ENCODE measurements around the gene ZBTB17. TPM values are rescaled to one million over a fixed set of nuclear protein-coding genes. Genes with fewer than 3 reads are reported as not detected.
"Not testable (repeated sequence)": the region's sequence is repeated elsewhere in the genome, so short reads cannot be mapped to it uniquely, and the experiment has no call there.

Gene ZBTB17
- total and polyA plus RNA-seq, 5 donors = 22.1 to 27.0 (median 23.5) TPM

GRCh38 chr1:15926448-15926847, 49.5 kb downstream of the ZBTB17 start:
- ATAC-seq = peak; percentile 57 to 60
- H3K27ac ChIP-seq (ENCODE audit: low read length); intact Hi-C loops (cut with DNase I): not testable (repeated sequence)

GRCh38 chr1:15923241-15923640, 52.7 kb downstream of the ZBTB17 start:
- intact Hi-C loops (cut with DNase I) = no loop called here
- DNase-seq (no peak), ATAC-seq (peak in 1 of 2 donors; percentile 34)
- H3K9me3 ChIP-seq (ENCODE audit: control insufficient read depth, low read length) = no peaks in the 10 kb centered on the region
- no peaks in the 10 kb centered on the region for H3K27me3 ChIP-seq (ENCODE audit: control insufficient read depth, insufficient read depth)
- no peaks in the 10 kb centered on the region for H3K4me1 ChIP-seq (ENCODE audit: control insufficient read depth, insufficient read depth, low read length)
- no peak overlapping the region for H3K27ac ChIP-seq (ENCODE audit: low read length)
- WGBS = 77% methylated on average over 2 of the region's 2 CpGs
- no peak overlapping the region for H3K4me3 ChIP-seq (ENCODE audit: low read length)

More at GRCh38 chr1:15926448-15926847, 49.5 kb downstream of the ZBTB17 start:
- H3K4me3 ChIP-seq (ENCODE audit: low read length); H3K27me3 ChIP-seq (ENCODE audit: control insufficient read depth, insufficient read depth); H3K9me3 ChIP-seq (ENCODE audit: control insufficient read depth, low read length); H3K4me1 ChIP-seq (ENCODE audit: control insufficient read depth, insufficient read depth, low read length): not testable (repeated sequence)
- peak in 1 of 3 donors; percentile 42 for DNase-seq
- 72% methylated on average over 8 of the region's 8 CpGs for WGBS

DNA sequence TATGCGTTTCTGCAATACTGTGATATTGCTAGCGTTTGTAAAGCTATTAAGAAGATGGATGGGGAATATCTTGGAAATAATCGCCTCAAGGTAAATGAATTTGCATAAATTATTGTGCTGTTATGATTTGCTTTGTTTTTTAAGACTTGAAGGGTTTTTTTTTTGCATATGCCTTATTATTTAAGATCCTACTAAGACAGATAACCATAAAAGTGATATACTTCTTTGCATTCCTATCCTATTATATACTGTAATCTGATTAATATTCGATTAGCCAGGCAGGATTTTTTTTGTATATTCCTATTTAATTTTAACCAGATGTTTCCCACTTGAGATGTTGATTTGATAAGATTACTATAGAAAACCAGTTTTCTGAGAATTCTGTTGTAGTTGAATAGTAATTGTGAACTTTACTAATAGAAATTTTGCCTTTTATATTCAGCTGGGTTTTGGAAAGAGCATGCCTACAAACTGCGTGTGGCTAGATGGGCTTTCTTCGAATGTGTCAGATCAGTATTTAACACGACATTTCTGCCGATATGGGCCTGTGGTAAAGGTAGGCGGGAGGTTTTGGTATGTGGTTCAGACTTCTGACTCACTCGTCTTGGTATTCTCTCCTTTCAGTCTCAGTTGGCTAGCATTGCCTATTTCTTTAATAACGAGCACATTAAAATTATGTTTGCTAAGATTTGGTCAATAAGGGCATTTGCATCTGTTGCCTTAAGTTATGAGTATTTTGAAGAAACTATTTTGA, 56.8 kb downstream of the ZBTB17 start:
- DNase-seq (no peak), ATAC-seq (no peak)
- WGBS = 88% methylated on average over 11 of the region's 11 CpGs
- intact Hi-C loops (cut with DNase I) = no loop called here
- Histone ChIP-seq H3K4me1 (ENCODE audit: control insufficient read depth, insufficient read depth, low read length) (no peaks in the 10 kb centered on the region), H3K4me3 (ENCODE audit: low read length) (no peak overlapping the region), H3K27me3 (ENCODE audit: control insufficient read depth, insufficient read depth) (no peaks in the 10 kb centered on the region), H3K27ac (ENCODE audit: low read length) (no peak overlapping the region), H3K9me3 (ENCODE audit: control insufficient read depth, low read length) (no peaks in the 10 kb centered on the region)

- peak in 1 of 3 donors; percentile 64 for DNase-seq
- no peaks in the 10 kb centered on the region for H3K27me3 ChIP-seq (ENCODE audit: control insufficient read depth, insufficient read depth)
- intact Hi-C loops (cut with DNase I) = no loop called here
- WGBS = 68% methylated on average over 7 of the region's 7 CpGs
- no peaks in the 10 kb centered on the region for H3K9me3 ChIP-seq (ENCODE audit: control insufficient read depth, low read length)
- H3K4me3 ChIP-seq (ENCODE audit: low read length) = no peak overlapping the region
- H3K27ac ChIP-seq (ENCODE audit: low read length) = peak overlapping the region; percentile 45
- peak in 1 of 2 donors; percentile 24 for ATAC-seq
- H3K4me1 ChIP-seq (ENCODE audit: control insufficient read depth, insufficient read depth, low read length) = no peaks in the 10 kb centered on the region
Observed at GRCh38 chr1:15916916-15917315, 59.0 kb downstream of the ZBTB17 start.

DNA sequence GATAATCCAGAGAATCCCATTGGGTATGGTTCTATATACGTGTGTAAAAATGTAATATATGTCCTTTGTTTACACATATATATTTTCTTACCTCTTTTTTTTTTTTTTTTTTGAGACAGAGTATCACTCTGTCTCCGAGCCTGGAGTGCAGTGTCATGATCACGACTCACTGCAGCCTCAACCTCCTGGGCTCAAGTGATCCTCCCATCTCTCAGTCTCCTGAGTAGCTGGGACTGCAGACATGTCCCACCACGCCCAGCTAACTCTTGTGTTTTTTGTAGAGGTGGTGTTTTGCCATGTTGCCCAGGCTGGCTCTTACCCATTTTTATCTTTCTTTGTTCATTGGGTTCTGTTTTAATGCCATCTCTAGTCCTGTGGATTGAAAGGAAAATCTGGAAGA, 59.5 kb downstream of the ZBTB17 start:
- ATAC-seq (no peak), DNase-seq (no peak)
- Histone ChIP-seq H3K27ac (ENCODE audit: low read length) (no peak overlapping the region), H3K27me3 (ENCODE audit: control insufficient read depth, insufficient read depth) (no peaks in the 10 kb centered on the region), H3K4me3 (ENCODE audit: low read length) (no peak overlapping the region), H3K9me3 (ENCODE audit: control insufficient read depth, low read length) (no peaks in the 10 kb centered on the region), H3K4me1 (ENCODE audit: control insufficient read depth, insufficient read depth, low read length) (no peaks in the 10 kb centered on the region)
- 76% methylated on average over 4 of the region's 4 CpGs for WGBS
- intact Hi-C loops (cut with DNase I) = no loop called here

DNA sequence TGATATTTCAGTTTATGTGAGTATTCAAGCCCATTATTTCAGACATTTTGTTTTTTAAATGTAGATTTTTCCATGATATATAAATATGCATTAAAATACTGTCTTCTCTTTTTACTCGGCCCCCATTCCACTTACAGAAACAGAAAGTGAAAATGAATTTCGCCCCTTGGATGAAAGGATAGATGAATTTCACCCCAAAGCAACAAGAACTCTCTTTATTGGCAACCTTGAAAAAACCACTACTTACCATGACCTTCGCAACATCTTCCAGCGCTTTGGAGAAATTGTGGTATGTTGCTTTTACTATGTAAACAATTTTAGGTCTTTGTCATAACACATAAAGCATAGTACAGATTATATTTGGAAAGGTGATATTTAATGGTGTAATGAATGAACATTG, 59.9 kb downstream of the ZBTB17 start:
- intact Hi-C loops (cut with DNase I) = no loop called here
- no peaks in the 10 kb centered on the region for H3K9me3 ChIP-seq (ENCODE audit: control insufficient read depth, low read length)
- no peak overlapping the region for H3K4me3 ChIP-seq (ENCODE audit: low read length)
- DNase-seq (no peak), ATAC-seq (no peak)
- no peaks in the 10 kb centered on the region for H3K27me3 ChIP-seq (ENCODE audit: control insufficient read depth, insufficient read depth)
- 80% methylated on average over 4 of the region's 4 CpGs for WGBS
- no peak overlapping the region for H3K27ac ChIP-seq (ENCODE audit: low read length)
- H3K4me1 ChIP-seq (ENCODE audit: control insufficient read depth, insufficient read depth, low read length) = no peaks in the 10 kb centered on the region

DNA sequence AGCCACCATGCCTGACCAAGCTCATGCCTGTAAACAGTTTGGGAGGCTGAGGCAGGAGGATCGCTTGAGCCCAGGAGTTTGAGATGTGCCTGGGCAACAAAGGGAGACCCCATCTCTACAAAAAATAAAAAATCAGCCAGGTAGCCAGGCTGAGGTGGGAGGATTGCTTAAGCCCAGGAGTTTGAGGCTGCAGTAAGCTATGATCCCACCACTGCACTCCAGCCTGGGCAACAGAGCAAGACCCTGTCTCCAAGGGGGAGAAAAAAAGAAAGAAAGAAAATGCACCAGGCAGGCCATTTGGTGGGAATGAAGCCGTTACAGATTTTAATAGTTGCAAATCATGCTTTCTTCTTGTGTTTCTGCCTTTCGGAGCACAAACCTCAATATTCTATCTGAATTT, 62.3 kb downstream of the ZBTB17 start:
- DNase-seq; H3K4me3 ChIP-seq (ENCODE audit: low read length); H3K27me3 ChIP-seq (ENCODE audit: control insufficient read depth, insufficient read depth); H3K4me1 ChIP-seq (ENCODE audit: control insufficient read depth, insufficient read depth, low read length); H3K9me3 ChIP-seq (ENCODE audit: control insufficient read depth, low read length); intact Hi-C loops (cut with DNase I); H3K27ac ChIP-seq (ENCODE audit: low read length); ATAC-seq: not testable (repeated sequence)
- WGBS = 97% methylated on average over 3 of the region's 3 CpGs

DNA sequence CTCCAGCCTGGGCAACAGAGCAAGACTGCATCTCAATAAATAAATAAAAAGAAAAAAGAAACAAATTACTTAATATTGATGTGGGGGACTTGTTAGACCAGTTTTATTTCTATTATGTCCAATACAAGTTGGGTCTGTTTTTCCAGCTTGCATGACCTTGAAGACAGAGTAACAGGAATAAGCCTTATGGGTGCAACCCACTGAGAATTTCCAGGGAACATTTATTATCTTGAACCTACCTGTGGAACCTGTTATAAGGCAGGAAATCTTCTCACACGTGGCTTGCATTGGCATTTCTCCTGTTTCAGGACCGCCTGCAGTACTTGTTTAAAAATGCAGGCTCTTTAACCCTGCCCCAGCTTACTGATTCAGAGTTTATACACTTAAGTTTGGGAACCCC, 64.0 kb downstream of the ZBTB17 start:
- DNase-seq (no peak), ATAC-seq (no peak)
- no peaks in the 10 kb centered on the region for H3K27me3 ChIP-seq (ENCODE audit: control insufficient read depth, insufficient read depth)
- H3K4me3 ChIP-seq (ENCODE audit: low read length) = no peak overlapping the region
- no peaks in the 10 kb centered on the region for H3K9me3 ChIP-seq (ENCODE audit: control insufficient read depth, low read length)
- no peaks in the 10 kb centered on the region for H3K4me1 ChIP-seq (ENCODE audit: control insufficient read depth, insufficient read depth, low read length)
- intact Hi-C loops (cut with DNase I) = no loop called here
- no peak overlapping the region for H3K27ac ChIP-seq (ENCODE audit: low read length)
- 81% methylated on average over 2 of the region's 2 CpGs for WGBS

GRCh38 chr1:15911141-15911540, 64.8 kb downstream of the ZBTB17 start:
- WGBS = 97% methylated on average over 1 of the region's 1 CpG
- no peak overlapping the region for H3K27ac ChIP-seq (ENCODE audit: low read length)
- ATAC-seq (no peak), DNase-seq (no peak)
- H3K4me3 ChIP-seq (ENCODE audit: low read length) = no peak overlapping the region
- no peaks in the 10 kb centered on the region for H3K4me1 ChIP-seq (ENCODE audit: control insufficient read depth, insufficient read depth, low read length)
- H3K27me3 ChIP-seq (ENCODE audit: control insufficient read depth, insufficient read depth) = no peaks in the 10 kb centered on the region
- intact Hi-C loops (cut with DNase I) = no loop called here
- no peaks in the 10 kb centered on the region for H3K9me3 ChIP-seq (ENCODE audit: control insufficient read depth, low read length)

GRCh38 chr1:15908597-15908996, 67.3 kb downstream of the ZBTB17 start:
- H3K4me3 ChIP-seq (ENCODE audit: low read length) = no peak overlapping the region
- intact Hi-C loops (cut with DNase I) = no loop called here
- ATAC-seq = no peak
- no peaks in the 10 kb centered on the region for H3K9me3 ChIP-seq (ENCODE audit: control insufficient read depth, low read length)
- 94% methylated on average over 4 of the region's 4 CpGs for WGBS
- no peaks in the 10 kb centered on the region for H3K27me3 ChIP-seq (ENCODE audit: control insufficient read depth, insufficient read depth)
- H3K27ac ChIP-seq (ENCODE audit: low read length) = no peak overlapping the region
- no peaks in the 10 kb centered on the region for H3K4me1 ChIP-seq (ENCODE audit: control insufficient read depth, insufficient read depth, low read length)
- DNase-seq = no peak

- ATAC-seq (no peak), DNase-seq (no peak)
- Histone ChIP-seq H3K4me3 (ENCODE audit: low read length) (no peak overlapping the region), H3K4me1 (ENCODE audit: control insufficient read depth, insufficient read depth, low read length) (peaks cover 4% of the 10 kb centered on the region), H3K27me3 (ENCODE audit: control insufficient read depth, insufficient read depth) (no peaks in the 10 kb centered on the region), H3K27ac (ENCODE audit: low read length) (no peak overlapping the region), H3K9me3 (ENCODE audit: control insufficient read depth, low read length) (no peaks in the 10 kb centered on the region)
- 60% methylated on average over 3 of the region's 3 CpGs for WGBS
- intact Hi-C loops (cut with DNase I) = no loop called here
Observed at GRCh38 chr1:15902882-15903281, 73.0 kb downstream of the ZBTB17 start.
